ENCODE results near the gene SEC14L3.

SEC14L3 gene

GRCh38 chr22:30471616-30472318 lies at the start of gene SEC14L3:
Gene SEC14L3, minus strand, starts transcription at chr22:30472017. Its CDS starts 59 bp downstream, at chr22:30471958.
- DNase-seq, result no peak

GRCh38 chr22:30519842-30520425 lies 48.1 kb upstream of the SEC14L3 start:
- no peak for DNase-seq

- DNase-seq, result no peak
Observed at GRCh38 chr22:30516731-30517130, 44.9 kb upstream of the SEC14L3 start.

- DNase-seq, result no peak
Observed at GRCh38 chr22:30516273-30516672, 44.5 kb upstream of the SEC14L3 start.

- DNase-seq, result no peak
Observed at GRCh38 chr22:30514252-30514651, 42.4 kb upstream of the SEC14L3 start.

- DNase-seq, result no peak
Observed at GRCh38 chr22:30513462-30513861, 41.6 kb upstream of the SEC14L3 start.

- DNase-seq, result no peak
Observed at GRCh38 chr22:30511911-30512310, 40.1 kb upstream of the SEC14L3 start.

- DNase-seq, result no peak
Observed at GRCh38 chr22:30511109-30511508, 39.3 kb upstream of the SEC14L3 start.

- no peak for DNase-seq
Observed at GRCh38 chr22:30508216-30508615, 36.4 kb upstream of the SEC14L3 start.

GRCh38 chr22:30507670-30508069 lies 35.9 kb upstream of the SEC14L3 start:
- no peak for DNase-seq

- DNase-seq, result no peak
Observed at GRCh38 chr22:30506507-30506968, 34.7 kb upstream of the SEC14L3 start.

- no peak for DNase-seq
Observed at GRCh38 chr22:30503551-30503950, 31.7 kb upstream of the SEC14L3 start.

GRCh38 chr22:30502911-30503310 lies 31.1 kb upstream of the SEC14L3 start:
- DNase-seq, result no peak

GRCh38 chr22:30502153-30502552 lies 30.3 kb upstream of the SEC14L3 start:
- DNase-seq, result no peak

- DNase-seq, result no peak
Observed at GRCh38 chr22:30500628-30501027, 28.8 kb upstream of the SEC14L3 start.

GRCh38 chr22:30497466-30498150 lies 25.8 kb upstream of the SEC14L3 start:
- DNase-seq, result no peak

GRCh38 chr22:30495041-30495784 lies 23.4 kb upstream of the SEC14L3 start:
- DNase-seq, result no peak

- DNase-seq, result no peak
Observed at GRCh38 chr22:30492144-30492543, 20.3 kb upstream of the SEC14L3 start.

- DNase-seq, result no peak
Observed at GRCh38 chr22:30491381-30491780, 19.6 kb upstream of the SEC14L3 start.

GRCh38 chr22:30490399-30490798 lies 18.6 kb upstream of the SEC14L3 start:
- no peak for DNase-seq

GRCh38 chr22:30488121-30488520 lies 16.3 kb upstream of the SEC14L3 start:
- DNase-seq, result no peak

GRCh38 chr22:30486661-30487115 lies 14.9 kb upstream of the SEC14L3 start:
- no peak for DNase-seq

GRCh38 chr22:30486118-30486517 lies 14.3 kb upstream of the SEC14L3 start:
- no peak for DNase-seq

Data from COR-L47 (cell line).